AG09309 (cell line): Measurements from ENCODE around the gene DCTN2.
"Not testable (repeated sequence)": the region's sequence is repeated elsewhere in the genome, so short reads cannot be mapped to it uniquely, and the experiment has no call there.

Source experiments
- DNase-seq: peaks from one replicate; pipeline ENCODE4 v3.0.0-alpha.2; 2010; ENCODE audit warnings: low read depth
- H3K4me3 ChIP-seq: 2 replicates; pipeline ENCODE4 v1.5.1; 2011; ENCODE audit warnings: mild to moderate bottlenecking, low read depth, low read length, moderate library complexity; ENCODE audit not compliant: control insufficient read depth
- CTCF ChIP-seq: IDR thresholded peaks from 2 replicates; pipeline ENCODE4 v1.5.1; 2011; ENCODE audit warnings: mild to moderate bottlenecking, low read depth, low read length, inconsistent platforms; ENCODE audit not compliant: insufficient read depth, control insufficient read depth; ENCODE audit errors: missing control alignments

Gene DCTN2

GRCh38 chr12:57514720-57515407 lies 32.1 kb downstream of the DCTN2 start:
- no peak for DNase-seq
- no peak overlapping the region for H3K4me3 ChIP-seq
- no peak for TF ChIP-seq CTCF

DNA sequence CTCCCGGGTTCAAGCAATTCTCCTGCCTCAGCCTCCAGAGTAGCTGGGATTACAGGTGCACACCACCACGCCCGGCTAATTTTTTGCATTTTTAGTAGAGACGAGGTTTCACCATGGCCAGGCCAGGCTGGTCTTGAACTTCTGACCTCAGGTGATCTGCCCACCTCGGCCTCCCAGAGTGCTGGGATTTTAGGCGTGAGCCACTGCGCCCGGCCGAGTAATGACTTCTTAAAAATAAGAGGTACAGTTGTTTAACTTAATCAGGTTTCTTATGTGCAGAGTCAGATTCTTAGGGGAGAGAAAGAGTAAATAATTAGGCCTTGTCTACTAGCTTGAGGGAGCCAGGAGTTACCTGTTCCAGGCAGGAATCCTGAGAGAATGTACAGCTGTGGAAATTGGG lies 32.7 kb downstream of the DCTN2 start:
- not testable (repeated sequence) for DNase-seq, H3K4me3 ChIP-seq

DNA sequence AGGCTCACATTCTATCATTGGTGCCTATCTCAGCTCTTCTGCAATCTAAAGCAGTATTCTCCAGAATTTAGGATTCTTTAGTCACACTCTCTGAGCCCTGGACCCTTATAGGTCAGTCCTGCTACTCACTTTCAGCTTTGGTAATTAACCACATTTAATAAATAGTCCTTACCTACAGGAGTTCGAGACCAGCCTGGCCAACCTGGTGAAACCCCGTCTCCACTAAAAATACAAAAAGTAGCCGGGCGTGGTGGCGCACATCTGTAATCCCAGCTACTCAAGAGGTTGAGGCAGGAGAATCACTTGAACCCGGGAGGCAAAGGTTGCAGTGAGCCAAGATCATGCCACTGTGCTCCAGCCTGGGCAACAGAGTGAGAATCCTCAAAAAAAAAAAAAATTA lies 33.3 kb downstream of the DCTN2 start:
- H3K4me3 ChIP-seq, DNase-seq: not testable (repeated sequence)

DNA sequence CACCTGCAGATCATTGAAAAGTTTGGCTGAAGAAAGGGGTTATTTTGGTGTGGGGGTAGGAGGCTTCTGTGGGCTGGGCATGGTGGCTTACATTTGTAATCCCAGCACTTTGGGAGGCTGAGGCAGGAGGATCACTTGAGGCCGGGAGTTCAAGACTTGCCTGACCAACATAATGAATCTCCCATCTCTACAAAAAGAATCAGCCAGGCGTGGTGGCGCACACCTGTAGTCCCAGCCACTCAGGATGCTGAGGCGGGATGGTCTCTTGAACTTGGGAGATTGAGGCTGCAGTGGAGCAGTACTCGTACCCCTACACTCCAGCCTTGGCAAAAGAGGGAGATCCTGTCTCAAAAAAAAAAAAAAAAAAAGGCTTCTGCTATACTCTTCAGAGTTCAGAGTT lies 33.7 kb downstream of the DCTN2 start:
- no peak for TF ChIP-seq CTCF
- DNase-seq, result no peak

GRCh38 chr12:57512665-57513064 lies 34.3 kb downstream of the DCTN2 start:
- no peak overlapping the region for H3K4me3 ChIP-seq
- no peak for DNase-seq
- no peak for TF ChIP-seq CTCF

More for the DNA sequence above, 33.7 kb downstream of the DCTN2 start:
- H3K4me3 ChIP-seq, result no peak overlapping the region

- DNase-seq, result no peak
- no peak for TF ChIP-seq CTCF
- no peak overlapping the region for H3K4me3 ChIP-seq
These were observed 35.2 kb downstream of the DCTN2 start for GRCh38 chr12:57511588-57512325.

DNA sequence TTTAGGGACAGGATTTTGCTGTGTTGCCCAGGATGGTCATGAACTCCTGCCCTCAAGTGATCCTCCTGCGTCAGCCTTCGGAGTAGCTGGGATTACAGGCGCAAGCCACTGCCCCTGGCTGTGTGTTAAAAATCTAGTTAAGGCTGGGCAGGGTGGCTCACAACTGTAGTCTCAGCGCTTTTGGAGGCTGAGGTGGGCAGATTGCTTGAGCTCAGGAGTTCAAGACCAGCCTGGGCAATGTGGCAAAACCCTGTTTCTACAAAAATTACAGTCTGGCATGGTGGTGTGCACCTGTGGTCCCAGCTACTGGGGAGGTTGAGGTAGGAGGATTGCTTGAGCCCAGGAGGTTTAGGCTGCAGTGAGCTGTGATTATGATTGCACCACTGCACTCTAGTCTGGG lies 35.8 kb downstream of the DCTN2 start:
- H3K4me3 ChIP-seq, result no peak overlapping the region
- TF ChIP-seq CTCF, result no peak
- DNase-seq, result no peak

GRCh38 chr12:57507796-57508195 lies 39.2 kb downstream of the DCTN2 start:
- DNase-seq, H3K4me3 ChIP-seq: not testable (repeated sequence)

DNA sequence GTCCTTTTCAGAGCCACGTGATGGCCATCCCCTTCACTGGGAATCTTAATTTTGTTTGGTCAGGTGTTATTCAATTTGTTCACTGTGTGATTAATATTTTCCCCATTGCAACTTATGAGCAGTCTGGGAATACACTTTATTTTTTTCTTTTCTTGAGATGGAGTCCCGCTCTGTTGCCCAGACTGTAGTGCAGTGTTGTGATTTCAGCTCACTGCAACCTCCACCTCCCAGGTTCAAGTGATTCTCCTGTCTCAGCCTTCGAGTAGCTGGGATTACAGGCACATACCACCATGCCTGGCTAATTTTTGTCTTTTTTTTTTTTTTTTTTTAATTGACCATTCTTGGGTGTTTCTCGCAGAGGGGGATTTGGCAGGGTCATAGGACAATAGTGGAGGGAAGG lies 40.5 kb downstream of the DCTN2 start:
- DNase-seq, H3K4me3 ChIP-seq: not testable (repeated sequence)

DNA sequence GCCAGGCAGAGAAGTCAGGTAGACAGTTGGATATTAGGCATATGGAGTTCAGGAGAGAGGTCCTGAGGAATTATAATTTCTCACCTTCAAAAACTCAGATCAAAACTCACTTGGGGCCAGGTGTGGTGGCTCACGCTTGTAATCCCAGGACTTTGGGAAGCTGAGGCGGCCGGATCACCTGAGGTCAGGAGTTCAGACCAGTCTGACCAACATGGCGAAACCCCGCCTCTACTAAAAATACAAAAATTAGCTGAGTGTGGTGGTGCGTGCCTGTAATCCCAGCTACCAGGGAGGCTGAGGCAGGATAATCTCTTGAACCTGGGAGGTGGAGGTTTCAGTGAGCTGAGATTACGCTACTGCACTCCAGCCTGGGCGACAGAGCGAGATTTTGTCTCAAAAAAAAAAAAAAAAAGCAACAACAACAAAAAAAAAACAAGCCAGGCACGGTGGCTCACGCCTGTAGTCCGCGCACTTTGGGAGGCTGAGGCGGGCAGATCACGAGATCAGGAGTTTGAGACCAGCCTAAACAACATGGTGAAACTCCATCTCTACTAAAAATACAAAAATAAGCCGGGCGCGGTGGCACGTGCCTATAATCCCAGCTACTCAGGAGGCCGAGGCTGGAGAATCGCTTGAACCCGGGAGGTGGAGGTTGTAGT lies 44.6 kb downstream of the DCTN2 start:
- not testable (repeated sequence) for DNase-seq, H3K4me3 ChIP-seq
